ENCODE measurements around the gene SCMH1.

GRCh38 chr1:41048540-41048939 lies 193.6 kb downstream of the SCMH1 start:
- no peak for TF ChIP-seq SPI1 (IDR thresholded peaks at IDR 0.05; ENCODE audit: low read depth, low read length)
- no peak for TF ChIP-seq TAF1 (IDR thresholded peaks at IDR 0.05; ENCODE audit: low read depth, low read length)
- TF ChIP-seq POLR2A (IDR thresholded peaks at IDR 0.05; ENCODE audit: low read depth, low read length): no peak
- TF ChIP-seq POU2F2 (IDR thresholded peaks at IDR 0.05; ENCODE audit: low read depth, low read length): no peak
- TF ChIP-seq POLR2AphosphoS5 (IDR thresholded peaks at IDR 0.05; ENCODE audit: low read depth, low read length): no peak
